ENCODE data around the gene LSG1. TPM values are rescaled to one million over a fixed set of nuclear protein-coding genes. Genes with fewer than 3 reads are reported as not detected.

Gene LSG1
- total and polyA plus RNA-seq, 9 donors: 26.8 to 46.6 (median 31.5) TPM

DNA sequence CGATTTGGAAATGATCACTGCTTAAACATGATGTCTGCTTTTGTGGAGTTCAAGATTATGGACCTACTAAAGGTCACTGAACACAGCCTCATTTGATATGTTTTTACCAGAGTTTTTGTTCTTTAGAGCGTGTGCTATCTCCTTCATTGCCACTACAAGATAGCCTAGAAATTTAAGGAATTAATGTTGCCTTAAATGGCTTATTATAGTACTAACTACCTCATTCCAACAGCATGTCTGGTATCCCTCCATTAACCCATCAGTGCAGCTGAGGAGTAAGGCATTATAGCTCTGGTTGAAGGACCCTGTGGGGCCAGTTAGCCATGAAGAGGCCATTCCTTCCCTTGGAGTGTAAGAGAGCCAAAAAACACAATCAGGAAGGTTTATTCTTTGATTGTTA is 11.4 kb upstream of the LSG1 start:
- H3K27ac ChIP-seq: no peak overlapping the region
- H3K36me3 ChIP-seq: no peaks in the 10 kb centered on the region
- no peaks in the 10 kb centered on the region for H3K9me3 ChIP-seq
- intact Hi-C loops (cut with DNase I): loop anchor here in 3 of 4 donors (5.0 to 10.0 kb wide), 4 partner anchors 421 to 841 kb away; no protein-coding TSS in a partner anchor
- no peak for DNase-seq
- peaks cover 10% of the 10 kb centered on the region for H3K4me1 ChIP-seq (ENCODE audit: insufficient read depth)
- no peaks in the 10 kb centered on the region for H3K27me3 ChIP-seq
- H3K4me3 ChIP-seq: no peak overlapping the region
- WGBS, 3 donors: 24 to 53% (median 41%) methylated on average over 2 of the region's 2 CpGs
- no peak for TF ChIP-seq POLR2A (IDR thresholded peaks at IDR 0.05)
- TF ChIP-seq EP300 (IDR thresholded peaks at IDR 0.05): no peak
- no peak for TF ChIP-seq CTCF (IDR thresholded peaks at IDR 0.05)

GRCh38 chr3:194682694-194683310 is 10.8 kb upstream of the LSG1 start:
- no peak overlapping the region for H3K27ac ChIP-seq
- H3K27me3 ChIP-seq: no peaks in the 10 kb centered on the region
- DNase-seq: peak; percentile 54 to 75 (median 68)
- 35 to 39% (median 38%) methylated on average over 14 of the region's 14 CpGs for WGBS, 3 donors
- no peaks in the 10 kb centered on the region for H3K9me3 ChIP-seq
- no peak overlapping the region for H3K4me3 ChIP-seq
- H3K36me3 ChIP-seq: no peaks in the 10 kb centered on the region
- H3K4me1 ChIP-seq (ENCODE audit: insufficient read depth): peaks cover 5% of the 10 kb centered on the region
- intact Hi-C loops (cut with DNase I): loop anchor here in 3 of 4 donors (5.0 to 10.0 kb wide), 4 partner anchors 422 to 842 kb away; no protein-coding TSS in a partner anchor
- peak; percentile 76 to 87 (median 81) for TF ChIP-seq CTCF (IDR thresholded peaks at IDR 0.05)
- no peak for TF ChIP-seq POLR2A (IDR thresholded peaks at IDR 0.05)

GRCh38 chr3:194682189-194682693 is 10.2 kb upstream of the LSG1 start:
- no peak overlapping the region for H3K27ac ChIP-seq
- no peak for DNase-seq
- no peaks in the 10 kb centered on the region for H3K9me3 ChIP-seq
- WGBS, 3 donors: 25 to 29% (median 26%) methylated on average over 4 of the region's 4 CpGs
- H3K27me3 ChIP-seq: no peaks in the 10 kb centered on the region
- no peak overlapping the region for H3K4me3 ChIP-seq
- H3K36me3 ChIP-seq: no peaks in the 10 kb centered on the region
- H3K4me1 ChIP-seq (ENCODE audit: insufficient read depth): peaks cover 4% of the 10 kb centered on the region
- intact Hi-C loops (cut with DNase I): loop anchor here in 3 of 4 donors (5.0 to 10.0 kb wide), 4 partner anchors 423 to 843 kb away; no protein-coding TSS in a partner anchor
- TF ChIP-seq POLR2A (IDR thresholded peaks at IDR 0.05) (no peak), EP300 (IDR thresholded peaks at IDR 0.05) (no peak), CTCF (IDR thresholded peaks at IDR 0.05) (no peak)

- WGBS, 3 donors: 57 to 60% (median 58%) methylated on average over 11 of the region's 11 CpGs
- no peak for DNase-seq
- Histone ChIP-seq H3K36me3 (no peaks in the 10 kb centered on the region), H3K4me3 (no peak overlapping the region), H3K27me3 (no peaks in the 10 kb centered on the region), H3K9me3 (no peaks in the 10 kb centered on the region), H3K4me1 (ENCODE audit: insufficient read depth) (no peaks in the 10 kb centered on the region), H3K27ac (no peak overlapping the region)
- no peak for TF ChIP-seq POLR2A (IDR thresholded peaks at IDR 0.05)
- TF ChIP-seq CTCF (IDR thresholded peaks at IDR 0.05): no peak
- TF ChIP-seq EP300 (IDR thresholded peaks at IDR 0.05): no peak
- intact Hi-C loops (cut with DNase I): loop anchor here in 3 of 4 donors (2.0 to 10.0 kb wide), 5 partner anchors 424 to 844 kb away; no protein-coding TSS in a partner anchor
Measured at GRCh38 chr3:194680888-194681615, 9.1 kb upstream of the LSG1 start.
